ENCODE measurements around the gene NUDCD3. TPM values are rescaled to one million over a fixed set of nuclear protein-coding genes. Genes with fewer than 3 reads are reported as not detected.
"Not testable (repeated sequence)": the region's sequence is repeated elsewhere in the genome, so short reads cannot be mapped to it uniquely, and the experiment has no call there.

Gene NUDCD3
- total and polyA plus RNA-seq, 2 experiments from 2014 or later, result 54.7 to 60.8 TPM

GRCh38 chr7:44430054-44430453 lies 60.4 kb downstream of the NUDCD3 start:
- no peaks in the 10 kb centered on the region for H3K27me3 ChIP-seq
- DNase-seq (ENCODE audit: low spot score), result no peak
- H4K20me1 ChIP-seq (ENCODE audit: insufficient read depth, poor library complexity, severe bottlenecking), result peaks cover 22% of the 10 kb centered on the region
- H3K4me1 ChIP-seq (ENCODE audit: insufficient read depth), result no peaks in the 10 kb centered on the region
- no peak overlapping the region for H2AFZ ChIP-seq
- H3K27ac ChIP-seq, result no peak overlapping the region
- 95% methylated on average over 4 of the region's 4 CpGs for WGBS (ENCODE audit: low lambda C conversion rate, missing lambda C conversion rate)
- peaks cover 62% of the 10 kb centered on the region for H3K79me2 ChIP-seq
- H3K9me2 ChIP-seq (replicated peaks; ENCODE audit: insufficient read depth), result no peaks in the 10 kb centered on the region
- TF ChIP-seq CTCF (IDR thresholded peaks at IDR 0.05; ENCODE audit: poor library complexity) (no peak), EZH2 (IDR thresholded peaks at IDR 0.05; ENCODE audit: borderline replicate concordance) (no peak), EZH2phosphoT487 (IDR thresholded peaks at IDR 0.05; ENCODE audit: low read depth, severe bottlenecking, unreplicated experiment) (no peak)
- H3K36me3 ChIP-seq (replicated peaks; ENCODE audit: insufficient read depth, low read depth), result peaks cover 5% of the 10 kb centered on the region
- no peak overlapping the region for H3K4me3 ChIP-seq
- no peak overlapping the region for H3K4me2 ChIP-seq
- no peaks in the 10 kb centered on the region for H3K9me3 ChIP-seq (ENCODE audit: low read depth)

- H2AFZ ChIP-seq; H3K27ac ChIP-seq; H3K4me3 ChIP-seq; DNase-seq (ENCODE audit: low spot score); H3K9me3 ChIP-seq (ENCODE audit: low read depth); H3K36me3 ChIP-seq (replicated peaks; ENCODE audit: insufficient read depth, low read depth); H3K4me1 ChIP-seq (ENCODE audit: insufficient read depth); H3K9me2 ChIP-seq (replicated peaks; ENCODE audit: insufficient read depth); H3K4me2 ChIP-seq; H3K27me3 ChIP-seq: not testable (repeated sequence)
- WGBS (ENCODE audit: low lambda C conversion rate, missing lambda C conversion rate), result 98% methylated on average over 2 of the region's 2 CpGs
- Histone ChIP-seq H3K79me2 (peaks cover 59% of the 10 kb centered on the region), H4K20me1 (ENCODE audit: insufficient read depth, poor library complexity, severe bottlenecking) (peaks cover 19% of the 10 kb centered on the region)
Observed at GRCh38 chr7:44424762-44425161, 65.7 kb downstream of the NUDCD3 start.

- H3K4me1 ChIP-seq (ENCODE audit: insufficient read depth), result no peaks in the 10 kb centered on the region
- H3K4me3 ChIP-seq, result no peak overlapping the region
- H3K9me2 ChIP-seq (replicated peaks; ENCODE audit: insufficient read depth), result no peaks in the 10 kb centered on the region
- peaks cover 47% of the 10 kb centered on the region for H3K79me2 ChIP-seq
- TF ChIP-seq EZH2phosphoT487 (IDR thresholded peaks at IDR 0.05; ENCODE audit: low read depth, severe bottlenecking, unreplicated experiment) (no peak), EZH2 (IDR thresholded peaks at IDR 0.05; ENCODE audit: borderline replicate concordance) (no peak), CTCF (IDR thresholded peaks at IDR 0.05; ENCODE audit: poor library complexity) (no peak)
- H3K4me2 ChIP-seq, result no peak overlapping the region
- DNase-seq (ENCODE audit: low spot score), result no peak
- no peak overlapping the region for H2AFZ ChIP-seq
- H3K9me3 ChIP-seq (ENCODE audit: low read depth), result no peaks in the 10 kb centered on the region
- H3K27me3 ChIP-seq, result no peaks in the 10 kb centered on the region
- no peaks in the 10 kb centered on the region for H3K36me3 ChIP-seq (replicated peaks; ENCODE audit: insufficient read depth, low read depth)
- WGBS (ENCODE audit: low lambda C conversion rate, missing lambda C conversion rate), result 92% methylated on average over 6 of the region's 6 CpGs
- H3K27ac ChIP-seq, result no peak overlapping the region
- peaks cover 5% of the 10 kb centered on the region for H4K20me1 ChIP-seq (ENCODE audit: insufficient read depth, poor library complexity, severe bottlenecking)
Observed at GRCh38 chr7:44416941-44417340, 73.5 kb downstream of the NUDCD3 start.

GRCh38 chr7:44415510-44415909 lies 74.9 kb downstream of the NUDCD3 start:
- DNase-seq (ENCODE audit: low spot score), result no peak
- no peak overlapping the region for H3K4me2 ChIP-seq
- H3K4me1 ChIP-seq (ENCODE audit: insufficient read depth), result no peaks in the 10 kb centered on the region
- no peak overlapping the region for H3K4me3 ChIP-seq
- no peaks in the 10 kb centered on the region for H3K9me2 ChIP-seq (replicated peaks; ENCODE audit: insufficient read depth)
- no peaks in the 10 kb centered on the region for H3K27me3 ChIP-seq
- H3K27ac ChIP-seq, result no peak overlapping the region
- no peak overlapping the region for H2AFZ ChIP-seq
- H3K79me2 ChIP-seq, result peaks cover 46% of the 10 kb centered on the region
- 57% methylated on average over 3 of the region's 3 CpGs for WGBS (ENCODE audit: low lambda C conversion rate, missing lambda C conversion rate)
- H4K20me1 ChIP-seq (ENCODE audit: insufficient read depth, poor library complexity, severe bottlenecking), result peaks cover 5% of the 10 kb centered on the region
- no peaks in the 10 kb centered on the region for H3K9me3 ChIP-seq (ENCODE audit: low read depth)
- no peak for TF ChIP-seq CTCF (IDR thresholded peaks at IDR 0.05; ENCODE audit: poor library complexity)
- TF ChIP-seq EZH2 (IDR thresholded peaks at IDR 0.05; ENCODE audit: borderline replicate concordance), result no peak
- no peak for TF ChIP-seq EZH2phosphoT487 (IDR thresholded peaks at IDR 0.05; ENCODE audit: low read depth, severe bottlenecking, unreplicated experiment)
- peaks cover 5% of the 10 kb centered on the region for H3K36me3 ChIP-seq (replicated peaks; ENCODE audit: insufficient read depth, low read depth)
